ENCODE results near the gene TUSC7.

GRCh38 chr3:116669576-116669975 lies 40.0 kb upstream of the TUSC7 start:
- TF ChIP-seq, protein P1, sequence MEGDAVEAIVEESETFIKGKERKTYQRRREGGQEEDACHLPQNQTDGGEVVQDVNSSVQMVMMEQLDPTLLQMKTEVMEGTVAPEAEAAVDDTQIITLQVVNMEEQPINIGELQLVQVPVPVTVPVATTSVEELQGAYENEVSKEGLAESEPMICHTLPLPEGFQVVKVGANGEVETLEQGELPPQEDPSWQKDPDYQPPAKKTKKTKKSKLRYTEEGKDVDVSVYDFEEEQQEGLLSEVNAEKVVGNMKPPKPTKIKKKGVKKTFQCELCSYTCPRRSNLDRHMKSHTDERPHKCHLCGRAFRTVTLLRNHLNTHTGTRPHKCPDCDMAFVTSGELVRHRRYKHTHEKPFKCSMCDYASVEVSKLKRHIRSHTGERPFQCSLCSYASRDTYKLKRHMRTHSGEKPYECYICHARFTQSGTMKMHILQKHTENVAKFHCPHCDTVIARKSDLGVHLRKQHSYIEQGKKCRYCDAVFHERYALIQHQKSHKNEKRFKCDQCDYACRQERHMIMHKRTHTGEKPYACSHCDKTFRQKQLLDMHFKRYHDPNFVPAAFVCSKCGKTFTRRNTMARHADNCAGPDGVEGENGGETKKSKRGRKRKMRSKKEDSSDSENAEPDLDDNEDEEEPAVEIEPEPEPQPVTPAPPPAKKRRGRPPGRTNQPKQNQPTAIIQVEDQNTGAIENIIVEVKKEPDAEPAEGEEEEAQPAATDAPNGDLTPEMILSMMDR (IDR thresholded peaks at IDR 0.05; ENCODE audit: insufficient read depth, low read length) = no peak
- TF ChIP-seq REST (IDR thresholded peaks at IDR 0.05; ENCODE audit: insufficient replicate concordance, low read depth) (no peak), POLR2AphosphoS5 (IDR thresholded peaks at IDR 0.05; ENCODE audit: low read depth) (no peak), GABPA (IDR thresholded peaks at IDR 0.05; ENCODE audit: low read depth) (no peak), SPI1 (IDR thresholded peaks at IDR 0.05; ENCODE audit: borderline replicate concordance, low read depth) (no peak)

Measured in HL-60 (cell line).